HepG2 (cell line): Measurements from ENCODE around the gene MLN. TPM values are rescaled to one million over a fixed set of nuclear protein-coding genes. Genes with fewer than 3 reads are reported as not detected.

Experiments
- HMG20B ChIP-seq: conservative IDR thresholded peaks from 2 replicates; pipeline ENCODE4 v1.6.1; 2016; ENCODE audit warnings: missing genetic modification reagents, missing compliant biosample characterization
- SETDB1 ChIP-seq: sonication (generic); formaldehyde crosslinking; IDR thresholded peaks from 2 replicates; pipeline ENCODE4 v1.5.1; 2020; ENCODE audit warnings: missing genetic modification reagents, mild to moderate bottlenecking, borderline replicate concordance
- ZFP82 ChIP-seq: sonication (generic); formaldehyde crosslinking; IDR thresholded peaks from 2 replicates; pipeline ENCODE4 v1.5.1; 2020; ENCODE audit warnings: mild to moderate bottlenecking, missing genetic modification reagents, borderline replicate concordance
- ZMYM4 ChIP-seq: sonication (generic); formaldehyde crosslinking; IDR thresholded peaks from 2 replicates; pipeline ENCODE4 v1.8.1; 2023; ENCODE audit warnings: mild to moderate bottlenecking, missing genetic modification reagents
- ZNF207 ChIP-seq: fragments of 450-650 bp; IDR thresholded peaks from 2 replicates; pipeline ENCODE4 v1.6.1; 2016; ENCODE audit warnings: antibody characterized with exemption, borderline replicate concordance
- ZNF224 ChIP-seq: sonication (generic); formaldehyde crosslinking; IDR thresholded peaks from 2 replicates; pipeline ENCODE4 v1.5.0; 2020; ENCODE audit warnings: mild to moderate bottlenecking, missing genetic modification reagents
- ZNF34 ChIP-seq: sonication (generic); formaldehyde crosslinking; IDR thresholded peaks from 2 replicates; pipeline ENCODE4 v1.4.0; 2020; ENCODE audit warnings: mild to moderate bottlenecking, missing genetic modification reagents, borderline replicate concordance
- ZNF367 ChIP-seq: sonication (generic); formaldehyde crosslinking; IDR thresholded peaks from 2 replicates; pipeline ENCODE4 v1.4.0; 2020; ENCODE audit warnings: missing genetic modification reagents, borderline replicate concordance
- ZNF775 ChIP-seq: sonication (generic); formaldehyde crosslinking; IDR thresholded peaks from 2 replicates; pipeline ENCODE4 v1.4.0; 2020; ENCODE audit warnings: missing genetic modification reagents, mild to moderate bottlenecking, moderate library complexity, borderline replicate concordance
- ZNF790 ChIP-seq: sonication (generic); formaldehyde crosslinking; IDR thresholded peaks from 2 replicates; pipeline ENCODE4 v1.8.0; 2022; ENCODE audit warnings: missing genetic modification reagents, mild to moderate bottlenecking, borderline replicate concordance
- polyA plus RNA-seq, 8 experiments: library from polyadenylated mRNA; depleted of rRNA in 3 of 8; stranded (reverse) in 7 of 8; unstranded in 1 of 8; fragments of >200 nt; fragmentation: Illumina TruSeq in 4 of 8; extraction: Trizol in 4 of 8; gene quantifications; 2 replicates each; pipeline versions ENCODE4 v1.2.1 to v1.2.3, GENCODE V29; 2011 to 2016; ENCODE audit warnings: low read depth in 4 of 8, missing spikeins in 1 of 8, mixed read lengths in 1 of 8; ENCODE audit not compliant: insufficient read depth in 1 of 8
- total RNA-seq, 5 experiments: library from RNA; depleted of rRNA; stranded (reverse); fragments of >200 nt; fragmentation: Illumina TruSeq; extraction: Trizol; gene quantifications; 2 replicates each; pipeline ENCODE4 v1.2.3, GENCODE V29; 2016; ENCODE audit warnings: low read depth in 1 of 5
- TF ChIP-seq, protein P1 (sequence below): sonication (generic); formaldehyde crosslinking; IDR thresholded peaks from 2 replicates; pipeline ENCODE4 v1.4.0; 2020; ENCODE audit warnings: missing genetic modification reagents, mild to moderate bottlenecking, borderline replicate concordance
- TF ChIP-seq, protein P2 (sequence below): sonication (generic); formaldehyde crosslinking; IDR thresholded peaks from 2 replicates; pipeline ENCODE4 v1.4.0; 2020; ENCODE audit warnings: mild to moderate bottlenecking, missing genetic modification reagents
- TF ChIP-seq, protein P3 (sequence below): sonication (generic); formaldehyde crosslinking; conservative IDR thresholded peaks from 2 replicates; pipeline ENCODE4 v1.8.1; 2023; ENCODE audit warnings: missing genetic modification reagents
- TF ChIP-seq, protein P4 (sequence below): sonication (generic); formaldehyde crosslinking; IDR thresholded peaks from 2 replicates; pipeline ENCODE4 v1.4.0; 2020; ENCODE audit warnings: missing genetic modification reagents
- TF ChIP-seq, protein P5 (sequence below): sonication (generic); formaldehyde crosslinking; IDR thresholded peaks from 2 replicates; pipeline ENCODE4 v1.4.0; 2020; ENCODE audit warnings: missing genetic modification reagents, borderline replicate concordance

The MLN gene
- total and polyA plus RNA-seq, 2 of the 13 experiments (the other 11 are each of a cell fraction or from before 2014, with no cell fraction given) = not detected

DNA sequence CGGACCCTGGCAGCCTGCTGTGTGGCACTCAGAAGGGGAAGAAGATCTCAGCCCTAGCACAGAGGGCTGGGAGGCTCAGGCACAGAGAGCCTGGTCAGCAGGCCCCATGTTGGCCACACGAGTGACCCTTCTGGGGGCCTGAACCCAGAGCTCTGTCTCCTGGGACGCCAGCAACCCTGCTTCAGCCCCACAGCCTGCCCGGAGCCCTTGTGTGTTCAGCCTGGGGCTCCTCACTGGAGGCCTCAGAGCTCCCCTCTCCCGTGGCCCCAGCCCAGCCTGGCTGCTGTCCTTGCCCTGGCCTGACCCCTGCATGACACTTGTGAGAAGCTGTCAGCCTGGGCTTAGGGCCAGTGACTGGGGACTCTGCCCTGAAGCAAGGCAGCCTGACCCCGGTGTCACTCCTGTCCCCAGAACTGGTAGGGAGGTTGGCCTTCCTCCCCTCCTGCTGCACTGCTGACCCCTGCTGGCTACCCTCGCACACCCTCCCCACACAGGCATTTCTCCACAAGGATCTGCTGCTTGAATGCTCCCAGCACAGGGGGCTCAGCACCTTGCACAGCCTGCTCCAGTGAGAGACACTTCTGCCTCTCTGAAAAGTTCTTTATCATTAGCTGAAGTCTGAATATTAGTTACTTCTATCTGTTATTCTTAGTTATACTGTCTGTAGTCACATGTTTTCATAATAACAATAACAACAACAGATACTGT is 41.7 kb downstream of the MLN start (continued):
- TF ChIP-seq, protein P1, sequence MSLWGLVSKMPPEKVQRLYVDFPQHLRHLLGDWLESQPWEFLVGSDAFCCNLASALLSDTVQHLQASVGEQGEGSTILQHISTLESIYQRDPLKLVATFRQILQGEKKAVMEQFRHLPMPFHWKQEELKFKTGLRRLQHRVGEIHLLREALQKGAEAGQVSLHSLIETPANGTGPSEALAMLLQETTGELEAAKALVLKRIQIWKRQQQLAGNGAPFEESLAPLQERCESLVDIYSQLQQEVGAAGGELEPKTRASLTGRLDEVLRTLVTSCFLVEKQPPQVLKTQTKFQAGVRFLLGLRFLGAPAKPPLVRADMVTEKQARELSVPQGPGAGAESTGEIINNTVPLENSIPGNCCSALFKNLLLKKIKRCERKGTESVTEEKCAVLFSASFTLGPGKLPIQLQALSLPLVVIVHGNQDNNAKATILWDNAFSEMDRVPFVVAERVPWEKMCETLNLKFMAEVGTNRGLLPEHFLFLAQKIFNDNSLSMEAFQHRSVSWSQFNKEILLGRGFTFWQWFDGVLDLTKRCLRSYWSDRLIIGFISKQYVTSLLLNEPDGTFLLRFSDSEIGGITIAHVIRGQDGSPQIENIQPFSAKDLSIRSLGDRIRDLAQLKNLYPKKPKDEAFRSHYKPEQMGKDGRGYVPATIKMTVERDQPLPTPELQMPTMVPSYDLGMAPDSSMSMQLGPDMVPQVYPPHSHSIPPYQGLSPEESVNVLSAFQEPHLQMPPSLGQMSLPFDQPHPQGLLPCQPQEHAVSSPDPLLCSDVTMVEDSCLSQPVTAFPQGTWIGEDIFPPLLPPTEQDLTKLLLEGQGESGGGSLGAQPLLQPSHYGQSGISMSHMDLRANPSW (CRISPR knock-in tag) = peak; percentile 74; the same call in 1 of the 2 replicates
- TF ChIP-seq, protein P2, sequence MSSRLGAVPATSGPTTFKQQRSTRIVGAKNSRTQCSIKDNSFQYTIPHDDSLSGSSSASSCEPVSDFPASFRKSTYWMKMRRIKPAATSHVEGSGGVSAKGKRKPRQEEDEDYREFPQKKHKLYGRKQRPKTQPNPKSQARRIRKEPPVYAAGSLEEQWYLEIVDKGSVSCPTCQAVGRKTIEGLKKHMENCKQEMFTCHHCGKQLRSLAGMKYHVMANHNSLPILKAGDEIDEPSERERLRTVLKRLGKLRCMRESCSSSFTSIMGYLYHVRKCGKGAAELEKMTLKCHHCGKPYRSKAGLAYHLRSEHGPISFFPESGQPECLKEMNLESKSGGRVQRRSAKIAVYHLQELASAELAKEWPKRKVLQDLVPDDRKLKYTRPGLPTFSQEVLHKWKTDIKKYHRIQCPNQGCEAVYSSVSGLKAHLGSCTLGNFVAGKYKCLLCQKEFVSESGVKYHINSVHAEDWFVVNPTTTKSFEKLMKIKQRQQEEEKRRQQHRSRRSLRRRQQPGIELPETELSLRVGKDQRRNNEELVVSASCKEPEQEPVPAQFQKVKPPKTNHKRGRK = no peak
- TF ChIP-seq, protein P3, sequence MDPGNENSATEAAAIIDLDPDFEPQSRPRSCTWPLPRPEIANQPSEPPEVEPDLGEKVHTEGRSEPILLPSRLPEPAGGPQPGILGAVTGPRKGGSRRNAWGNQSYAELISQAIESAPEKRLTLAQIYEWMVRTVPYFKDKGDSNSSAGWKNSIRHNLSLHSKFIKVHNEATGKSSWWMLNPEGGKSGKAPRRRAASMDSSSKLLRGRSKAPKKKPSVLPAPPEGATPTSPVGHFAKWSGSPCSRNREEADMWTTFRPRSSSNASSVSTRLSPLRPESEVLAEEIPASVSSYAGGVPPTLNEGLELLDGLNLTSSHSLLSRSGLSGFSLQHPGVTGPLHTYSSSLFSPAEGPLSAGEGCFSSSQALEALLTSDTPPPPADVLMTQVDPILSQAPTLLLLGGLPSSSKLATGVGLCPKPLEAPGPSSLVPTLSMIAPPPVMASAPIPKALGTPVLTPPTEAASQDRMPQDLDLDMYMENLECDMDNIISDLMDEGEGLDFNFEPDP (CRISPR knock-in tag) = no peak
- no peak for TF ChIP-seq ZNF224 (CRISPR knock-in tag)
- TF ChIP-seq ZNF775 = no peak
- TF ChIP-seq HMG20B (CRISPR knock-in tag) = 0 out of 2 replicates have a peak, but pooled peaks have one; percentile 46
- no peak for TF ChIP-seq SETDB1 (CRISPR knock-in tag)
- no peak for TF ChIP-seq ZNF207
- peak; percentile 89 for TF ChIP-seq ZMYM4 (CRISPR knock-in tag)
- TF ChIP-seq ZFP82 (CRISPR knock-in tag) = no peak
- no peak for TF ChIP-seq ZNF34 (CRISPR knock-in tag)
- no peak for TF ChIP-seq ZNF367 (CRISPR knock-in tag)
- TF ChIP-seq ZNF790 = no peak
- TF ChIP-seq, protein P4, sequence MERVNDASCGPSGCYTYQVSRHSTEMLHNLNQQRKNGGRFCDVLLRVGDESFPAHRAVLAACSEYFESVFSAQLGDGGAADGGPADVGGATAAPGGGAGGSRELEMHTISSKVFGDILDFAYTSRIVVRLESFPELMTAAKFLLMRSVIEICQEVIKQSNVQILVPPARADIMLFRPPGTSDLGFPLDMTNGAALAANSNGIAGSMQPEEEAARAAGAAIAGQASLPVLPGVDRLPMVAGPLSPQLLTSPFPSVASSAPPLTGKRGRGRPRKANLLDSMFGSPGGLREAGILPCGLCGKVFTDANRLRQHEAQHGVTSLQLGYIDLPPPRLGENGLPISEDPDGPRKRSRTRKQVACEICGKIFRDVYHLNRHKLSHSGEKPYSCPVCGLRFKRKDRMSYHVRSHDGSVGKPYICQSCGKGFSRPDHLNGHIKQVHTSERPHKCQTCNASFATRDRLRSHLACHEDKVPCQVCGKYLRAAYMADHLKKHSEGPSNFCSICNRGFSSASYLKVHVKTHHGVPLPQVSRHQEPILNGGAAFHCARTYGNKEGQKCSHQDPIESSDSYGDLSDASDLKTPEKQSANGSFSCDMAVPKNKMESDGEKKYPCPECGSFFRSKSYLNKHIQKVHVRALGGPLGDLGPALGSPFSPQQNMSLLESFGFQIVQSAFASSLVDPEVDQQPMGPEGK (CRISPR knock-in tag) = peak; percentile 87
- TF ChIP-seq, protein P5, sequence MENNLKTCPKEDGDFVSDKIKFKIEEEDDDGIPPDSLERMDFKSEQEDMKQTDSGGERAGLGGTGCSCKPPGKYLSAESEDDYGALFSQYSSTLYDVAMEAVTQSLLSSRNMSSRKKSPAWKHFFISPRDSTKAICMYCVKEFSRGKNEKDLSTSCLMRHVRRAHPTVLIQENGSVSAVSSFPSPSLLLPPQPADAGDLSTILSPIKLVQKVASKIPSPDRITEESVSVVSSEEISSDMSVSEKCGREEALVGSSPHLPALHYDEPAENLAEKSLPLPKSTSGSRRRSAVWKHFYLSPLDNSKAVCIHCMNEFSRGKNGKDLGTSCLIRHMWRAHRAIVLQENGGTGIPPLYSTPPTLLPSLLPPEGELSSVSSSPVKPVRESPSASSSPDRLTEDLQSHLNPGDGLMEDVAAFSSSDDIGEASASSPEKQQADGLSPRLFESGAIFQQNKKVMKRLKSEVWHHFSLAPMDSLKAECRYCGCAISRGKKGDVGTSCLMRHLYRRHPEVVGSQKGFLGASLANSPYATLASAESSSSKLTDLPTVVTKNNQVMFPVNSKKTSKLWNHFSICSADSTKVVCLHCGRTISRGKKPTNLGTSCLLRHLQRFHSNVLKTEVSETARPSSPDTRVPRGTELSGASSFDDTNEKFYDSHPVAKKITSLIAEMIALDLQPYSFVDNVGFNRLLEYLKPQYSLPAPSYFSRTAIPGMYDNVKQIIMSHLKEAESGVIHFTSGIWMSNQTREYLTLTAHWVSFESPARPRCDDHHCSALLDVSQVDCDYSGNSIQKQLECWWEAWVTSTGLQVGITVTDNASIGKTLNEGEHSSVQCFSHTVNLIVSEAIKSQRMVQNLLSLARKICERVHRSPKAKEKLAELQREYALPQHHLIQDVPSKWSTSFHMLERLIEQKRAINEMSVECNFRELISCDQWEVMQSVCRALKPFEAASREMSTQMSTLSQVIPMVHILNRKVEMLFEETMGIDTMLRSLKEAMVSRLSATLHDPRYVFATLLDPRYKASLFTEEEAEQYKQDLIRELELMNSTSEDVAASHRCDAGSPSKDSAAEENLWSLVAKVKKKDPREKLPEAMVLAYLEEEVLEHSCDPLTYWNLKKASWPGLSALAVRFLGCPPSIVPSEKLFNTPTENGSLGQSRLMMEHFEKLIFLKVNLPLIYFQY (CRISPR knock-in tag) = peak; percentile 87
